MM.1S (cell line): ENCODE data around the gene NAGLU.

Experiments
- EZH2 ChIP-seq: fragments of 300-600 bp; sonication (generic); optimal IDR thresholded peaks from 2 replicates; pipeline ENCODE3; 2017; ENCODE audit warnings: low read depth, mild to moderate bottlenecking, antibody characterized with exemption, low read length, mixed read lengths
- EZH2phosphoT487 ChIP-seq: fragments of 300-600 bp; sonication (generic); IDR thresholded peaks from 2 replicates; pipeline ENCODE4 v1.6.1; 2018; ENCODE audit warnings: antibody characterized with exemption, low read length
- TF ChIP-seq, protein P1 (sequence below): fragments of 300-600 bp; sonication (generic); IDR thresholded peaks from 2 replicates; pipeline ENCODE4 v1.5.1; 2016; ENCODE audit warnings: antibody characterized with exemption, low read length, mixed read lengths

DNA sequence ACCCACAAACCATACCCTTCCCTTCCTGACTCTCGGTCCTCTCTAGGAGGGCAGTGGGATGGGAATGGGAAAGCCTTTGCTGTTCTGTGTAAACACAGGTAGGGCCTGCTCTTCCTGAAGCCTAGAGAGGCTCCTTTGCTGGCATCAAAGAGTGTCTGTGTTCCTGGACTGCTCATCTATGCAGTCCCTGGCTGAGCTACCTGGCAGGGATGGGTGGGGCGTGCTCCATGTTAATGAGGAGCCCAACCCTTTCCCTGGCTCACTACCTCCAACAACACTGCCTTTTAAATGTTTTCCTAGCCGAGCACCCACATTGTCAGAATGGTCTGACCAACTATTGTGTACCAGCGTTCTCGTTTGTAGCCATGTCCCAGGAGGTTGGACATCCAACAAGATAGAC lies 26.6 kb upstream of the NAGLU start:
- TF ChIP-seq, protein P1, sequence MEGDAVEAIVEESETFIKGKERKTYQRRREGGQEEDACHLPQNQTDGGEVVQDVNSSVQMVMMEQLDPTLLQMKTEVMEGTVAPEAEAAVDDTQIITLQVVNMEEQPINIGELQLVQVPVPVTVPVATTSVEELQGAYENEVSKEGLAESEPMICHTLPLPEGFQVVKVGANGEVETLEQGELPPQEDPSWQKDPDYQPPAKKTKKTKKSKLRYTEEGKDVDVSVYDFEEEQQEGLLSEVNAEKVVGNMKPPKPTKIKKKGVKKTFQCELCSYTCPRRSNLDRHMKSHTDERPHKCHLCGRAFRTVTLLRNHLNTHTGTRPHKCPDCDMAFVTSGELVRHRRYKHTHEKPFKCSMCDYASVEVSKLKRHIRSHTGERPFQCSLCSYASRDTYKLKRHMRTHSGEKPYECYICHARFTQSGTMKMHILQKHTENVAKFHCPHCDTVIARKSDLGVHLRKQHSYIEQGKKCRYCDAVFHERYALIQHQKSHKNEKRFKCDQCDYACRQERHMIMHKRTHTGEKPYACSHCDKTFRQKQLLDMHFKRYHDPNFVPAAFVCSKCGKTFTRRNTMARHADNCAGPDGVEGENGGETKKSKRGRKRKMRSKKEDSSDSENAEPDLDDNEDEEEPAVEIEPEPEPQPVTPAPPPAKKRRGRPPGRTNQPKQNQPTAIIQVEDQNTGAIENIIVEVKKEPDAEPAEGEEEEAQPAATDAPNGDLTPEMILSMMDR, result no peak
- no peak for TF ChIP-seq EZH2
- no peak for TF ChIP-seq EZH2phosphoT487
